ENCODE measurements around the gene HOXB2.

DNA sequence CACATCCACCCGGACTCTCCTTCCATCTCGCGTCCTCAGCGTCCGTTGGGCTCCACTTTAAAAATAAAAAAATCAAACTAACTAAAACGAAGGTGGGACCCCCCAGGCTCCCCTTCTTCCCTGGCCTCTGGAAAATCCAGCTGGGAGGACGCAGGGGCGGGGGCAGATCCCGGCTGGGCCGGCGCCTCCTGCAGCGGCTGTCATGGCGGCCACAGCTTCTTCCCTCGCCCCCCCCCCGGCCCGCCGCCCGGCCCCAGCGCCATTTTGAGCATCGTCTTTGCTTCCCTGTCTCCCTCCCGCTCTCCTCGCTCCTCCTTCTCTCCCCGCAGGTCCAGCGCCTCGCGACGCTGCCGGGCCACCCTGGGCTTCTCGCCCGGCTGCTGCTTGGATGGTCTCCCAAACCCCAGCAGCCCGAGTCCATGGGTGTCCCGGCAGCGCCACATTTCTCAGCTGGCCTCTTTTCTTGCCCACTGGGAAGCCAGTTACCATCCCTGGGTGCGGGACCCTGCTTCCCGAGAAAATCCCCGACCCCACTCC lies 3.3 kb downstream of the HOXB2 start:
- TF ChIP-seq POLR2A (IDR thresholded peaks at IDR 0.05) (no peak), CTCF (IDR thresholded peaks at IDR 0.05) (no peak)

All from esophagus squamous epithelium (tissue), 4 donors.